ENCODE results near the gene EFR3B. TPM values are rescaled to one million over a fixed set of nuclear protein-coding genes. Genes with fewer than 3 reads are reported as not detected.

EFR3B gene
- total RNA-seq, 1 experiment from 2014 or later: 0.39 TPM

GRCh38 chr2:25194576-25195122 lies 152.8 kb downstream of the EFR3B start:
- Histone ChIP-seq H3K36me3 (no peaks in the 10 kb centered on the region), H3K9me3 (replicated peaks) (no peaks in the 10 kb centered on the region), H3K4me3 (no peak overlapping the region), H3K27me3 (replicated peaks) (no peaks in the 10 kb centered on the region), H3K27ac (no peak overlapping the region), H3K4me1 (replicated peaks) (no peaks in the 10 kb centered on the region)
- no peak for DNase-seq (ENCODE audit: low read depth in 1 of 2, low spot score in 2 of 2)

- Histone ChIP-seq H3K27me3 (replicated peaks) (no peaks in the 10 kb centered on the region), H3K36me3 (no peaks in the 10 kb centered on the region)
- DNase-seq (ENCODE audit: low read depth in 1 of 2, low spot score in 2 of 2): peak in 1 of 2 experiments; percentile 4
Observed at GRCh38 chr2:25197336-25198208, 155.7 kb downstream of the EFR3B start.

DNA sequence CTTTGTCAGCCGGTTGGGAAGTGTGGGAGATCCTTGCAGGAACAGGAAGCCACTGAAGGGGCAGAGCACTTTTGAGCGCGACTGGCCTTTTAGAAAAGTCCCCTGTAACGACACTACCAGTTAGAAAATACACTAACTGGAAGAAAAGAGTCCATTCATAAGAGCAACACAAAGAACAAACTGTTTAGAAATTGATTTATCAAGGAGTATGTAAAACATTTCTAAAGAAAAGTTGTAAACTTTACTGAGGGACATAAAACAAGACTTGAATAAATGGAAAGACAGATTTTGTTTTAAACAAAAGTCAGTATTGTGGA lies 156.3 kb downstream of the EFR3B start:
- Histone ChIP-seq H3K36me3 (no peaks in the 10 kb centered on the region), H3K4me1 (replicated peaks) (no peaks in the 10 kb centered on the region)

More at GRCh38 chr2:25197336-25198208, 155.7 kb downstream of the EFR3B start:
- Histone ChIP-seq H3K27ac (no peak overlapping the region), H3K4me3 (no peak overlapping the region), H3K9me3 (replicated peaks) (no peaks in the 10 kb centered on the region), H3K4me1 (replicated peaks) (no peaks in the 10 kb centered on the region)

DNA sequence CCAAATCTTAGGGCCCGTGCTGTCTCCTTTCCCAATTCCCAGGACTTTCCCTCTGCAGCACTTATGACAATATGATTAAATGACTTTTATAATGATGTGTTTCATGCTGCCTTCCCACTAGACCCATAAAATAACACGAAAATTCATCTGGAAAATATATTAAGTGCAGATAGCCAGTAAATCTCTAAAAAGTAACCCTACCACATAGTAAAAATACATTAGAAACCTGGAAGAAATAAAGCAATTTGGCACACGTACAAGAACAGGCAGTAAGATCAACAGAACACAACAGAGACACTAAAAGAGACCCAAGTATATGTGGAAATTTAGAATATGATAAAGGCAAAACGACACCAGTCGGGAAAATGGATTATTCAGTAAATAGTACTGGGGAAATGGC lies 156.7 kb downstream of the EFR3B start:
- DNase-seq (ENCODE audit: low read depth in 1 of 2, low spot score in 2 of 2): no peak
- no peaks in the 10 kb centered on the region for H3K9me3 ChIP-seq (replicated peaks)
- H3K36me3 ChIP-seq: no peaks in the 10 kb centered on the region
- H3K4me3 ChIP-seq: no peak overlapping the region
- H3K4me1 ChIP-seq (replicated peaks): no peaks in the 10 kb centered on the region
- H3K27ac ChIP-seq: no peak overlapping the region
- no peaks in the 10 kb centered on the region for H3K27me3 ChIP-seq (replicated peaks)

More for the DNA sequence above, 156.3 kb downstream of the EFR3B start:
- Histone ChIP-seq H3K9me3 (replicated peaks) (no peaks in the 10 kb centered on the region), H3K27ac (no peak overlapping the region), H3K27me3 (replicated peaks) (no peaks in the 10 kb centered on the region), H3K4me3 (no peak overlapping the region)
- no peak for DNase-seq (ENCODE audit: low read depth in 1 of 2, low spot score in 2 of 2)

DNA sequence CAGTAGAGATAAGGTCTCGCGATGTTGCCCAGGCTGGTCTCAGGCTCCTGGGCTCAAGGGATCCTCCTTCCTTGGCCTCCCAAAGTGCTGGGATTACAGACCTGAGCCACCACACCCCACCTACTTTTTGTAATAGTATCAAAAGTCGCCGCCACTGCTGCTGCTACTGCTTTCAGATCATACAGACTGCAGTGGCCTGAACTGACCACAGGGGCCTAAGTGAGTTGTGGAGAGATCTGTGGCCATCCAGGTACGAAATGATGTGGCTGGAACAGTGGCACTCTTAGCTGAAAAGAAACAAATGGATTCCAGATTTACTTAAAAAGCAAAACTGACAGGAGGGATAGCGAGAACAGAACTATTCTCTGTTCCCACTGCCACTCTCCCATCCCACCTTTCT lies 159.4 kb downstream of the EFR3B start:
- Histone ChIP-seq H3K4me3 (no peak overlapping the region), H3K36me3 (no peaks in the 10 kb centered on the region), H3K4me1 (replicated peaks) (no peaks in the 10 kb centered on the region), H3K9me3 (replicated peaks) (no peaks in the 10 kb centered on the region), H3K27me3 (replicated peaks) (no peaks in the 10 kb centered on the region), H3K27ac (no peak overlapping the region)
- DNase-seq (ENCODE audit: low read depth in 1 of 2, low spot score in 2 of 2): no peak

GRCh38 chr2:25201794-25202193 lies 159.9 kb downstream of the EFR3B start:
- Histone ChIP-seq H3K27ac (no peak overlapping the region), H3K9me3 (replicated peaks) (no peaks in the 10 kb centered on the region), H3K27me3 (replicated peaks) (no peaks in the 10 kb centered on the region), H3K4me1 (replicated peaks) (no peaks in the 10 kb centered on the region), H3K36me3 (no peaks in the 10 kb centered on the region), H3K4me3 (no peak overlapping the region)
- DNase-seq (ENCODE audit: low read depth in 1 of 2, low spot score in 2 of 2): no peak

GRCh38 chr2:25202275-25202674 lies 160.4 kb downstream of the EFR3B start:
- DNase-seq (ENCODE audit: low read depth in 1 of 2, low spot score in 2 of 2): no peak
- H3K4me3 ChIP-seq: no peak overlapping the region
- no peaks in the 10 kb centered on the region for H3K4me1 ChIP-seq (replicated peaks)
- no peaks in the 10 kb centered on the region for H3K9me3 ChIP-seq (replicated peaks)
- H3K36me3 ChIP-seq: no peaks in the 10 kb centered on the region
- no peaks in the 10 kb centered on the region for H3K27me3 ChIP-seq (replicated peaks)
- no peak overlapping the region for H3K27ac ChIP-seq

- Histone ChIP-seq H3K4me3 (no peak overlapping the region), H3K27ac (no peak overlapping the region), H3K36me3 (no peaks in the 10 kb centered on the region), H3K4me1 (replicated peaks) (no peaks in the 10 kb centered on the region), H3K27me3 (replicated peaks) (no peaks in the 10 kb centered on the region), H3K9me3 (replicated peaks) (no peaks in the 10 kb centered on the region)
- DNase-seq (ENCODE audit: low read depth in 1 of 2, low spot score in 2 of 2): no peak
Observed at GRCh38 chr2:25204190-25204838, 162.4 kb downstream of the EFR3B start.

DNA sequence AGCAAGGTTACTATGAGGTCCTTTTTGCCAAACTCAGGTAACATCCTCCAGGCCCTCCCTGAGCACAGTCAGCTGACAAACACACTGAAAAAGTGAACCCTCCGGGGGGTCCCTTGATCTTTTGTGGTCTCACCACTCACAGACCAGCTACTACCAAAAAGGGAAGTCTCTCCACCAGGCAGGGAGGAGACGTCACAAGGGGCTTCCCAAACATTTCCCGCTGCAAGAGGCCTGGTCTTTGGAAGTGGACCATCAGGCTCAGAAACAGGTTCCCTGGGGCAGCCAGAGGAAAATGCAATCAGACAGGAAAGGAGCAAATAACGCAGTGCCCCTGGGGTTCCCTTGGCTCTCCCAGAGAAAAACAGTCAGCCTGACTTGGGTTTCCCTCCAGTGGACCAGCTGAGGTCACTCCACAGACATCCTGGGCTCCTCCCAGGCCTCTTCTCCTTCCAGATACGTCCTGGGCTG lies 165.2 kb downstream of the EFR3B start:
- Histone ChIP-seq H3K4me1 (replicated peaks) (no peaks in the 10 kb centered on the region), H3K27ac (no peak overlapping the region), H3K27me3 (replicated peaks) (no peaks in the 10 kb centered on the region), H3K36me3 (no peaks in the 10 kb centered on the region), H3K9me3 (replicated peaks) (no peaks in the 10 kb centered on the region), H3K4me3 (no peak overlapping the region)
- DNase-seq (ENCODE audit: low read depth in 1 of 2, low spot score in 2 of 2): no peak

Other genes starting within 250 kb of the EFR3B start
- 14.8 and 51.0 TPM in 2 replicates for gene PTRHD1, start 248.7 kb upstream of the EFR3B start, total RNA-seq (2014; rRNA removed; shearing (Covaris generic))
- 37.4 and 44.3 TPM in 2 replicates for gene CENPO, start 248.7 kb upstream of the EFR3B start, total RNA-seq (2014; rRNA removed; shearing (Covaris generic))
- gene ADCY3, start 121.8 kb upstream of the EFR3B start, total RNA-seq (2014; rRNA removed; shearing (Covaris generic)): 22.7 and 23.5 TPM in 2 replicates
- gene DNAJC27, start 70.1 kb upstream of the EFR3B start, total RNA-seq (2014; rRNA removed; shearing (Covaris generic)): 2.8 and 4.4 TPM in 2 replicates
- not detected in 2 replicates for gene POMC, start 126.5 kb downstream of the EFR3B start, total RNA-seq (2014; rRNA removed; shearing (Covaris generic))

Measured in SJSA1 (cell line).